GM18868 (cell line): ENCODE measurements around the gene LIPN.
"Not testable (repeated sequence)": the region's sequence is repeated elsewhere in the genome, so short reads cannot be mapped to it uniquely, and the experiment has no call there.

Experiments
- ATAC-seq: cut with Tn5 transposase; IDR thresholded peaks from one replicate; pipeline ENCODE4 v1.9.1; 2021; ENCODE audit warnings: mild to moderate bottlenecking, moderate library complexity; ENCODE audit not compliant: unreplicated experiment

Gene LIPN

GRCh38 chr10:88759366-88760101 is at the start of gene LIPN:
LIPN (plus strand) TSS chr10:88760020; CDS start chr10:88761406, 1,386 bp downstream.
- no peak for ATAC-seq

- no peak for ATAC-seq
Observed at GRCh38 chr10:88715517-88715916, 44.3 kb upstream of the LIPN start.

GRCh38 chr10:88721392-88721791 is 38.4 kb upstream of the LIPN start:
- no peak for ATAC-seq

GRCh38 chr10:88725798-88726197 is 34.0 kb upstream of the LIPN start:
- ATAC-seq: no peak

GRCh38 chr10:88728107-88728763 is 31.6 kb upstream of the LIPN start:
- ATAC-seq: no peak

GRCh38 chr10:88730864-88731263 is 29.0 kb upstream of the LIPN start:
- ATAC-seq: no peak

- ATAC-seq: no peak
Observed at GRCh38 chr10:88731296-88731695, 28.5 kb upstream of the LIPN start.

GRCh38 chr10:88733215-88733614 is 26.6 kb upstream of the LIPN start:
- peak; percentile 54 for ATAC-seq

- ATAC-seq: no peak
Observed at GRCh38 chr10:88735661-88736060, 24.2 kb upstream of the LIPN start.

GRCh38 chr10:88741921-88742320 is 17.9 kb upstream of the LIPN start:
- ATAC-seq: not testable (repeated sequence)

DNA sequence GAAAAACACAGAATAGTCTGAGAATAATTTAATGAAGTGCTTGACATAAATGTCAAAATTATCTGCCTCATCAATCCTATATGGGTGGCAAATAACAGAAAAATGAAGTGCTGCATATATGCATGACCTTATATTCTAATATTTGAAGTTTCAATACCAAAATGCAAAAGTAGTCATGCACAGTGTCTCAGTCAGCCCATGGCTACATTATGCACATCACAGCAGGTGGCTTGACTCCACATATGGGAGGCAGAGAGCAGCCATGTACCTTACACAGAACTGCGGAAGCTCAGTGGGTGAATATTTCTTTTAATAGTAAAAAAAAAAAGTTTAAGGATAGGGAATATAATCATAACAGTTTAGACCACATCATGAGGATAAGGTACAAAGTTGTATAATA is 17.4 kb upstream of the LIPN start:
- ATAC-seq: no peak

GRCh38 chr10:88744002-88744401 is 15.8 kb upstream of the LIPN start:
- ATAC-seq: no peak

DNA sequence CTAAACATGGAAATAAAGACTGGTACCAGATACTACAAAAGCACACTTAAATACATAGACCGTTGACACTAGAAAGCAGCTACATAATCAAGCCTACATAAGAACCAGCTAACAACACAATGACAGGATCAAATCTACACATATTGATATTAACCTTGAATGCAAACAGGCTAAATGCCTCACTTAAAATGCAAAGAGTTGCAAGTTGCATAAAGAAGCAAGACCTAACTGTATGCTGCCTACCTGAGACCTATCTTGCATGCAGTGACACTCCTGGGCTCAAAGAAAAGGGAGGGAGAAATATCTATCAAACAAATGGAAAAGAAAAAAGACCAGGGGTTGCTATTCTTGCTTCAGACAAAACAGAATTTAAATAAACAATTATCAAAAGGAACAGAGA is 14.2 kb upstream of the LIPN start:
- ATAC-seq: no peak

- ATAC-seq: no peak
Observed at GRCh38 chr10:88754287-88754686, 5.5 kb upstream of the LIPN start.

- ATAC-seq: peak; percentile 86
Observed at GRCh38 chr10:88755753-88756152, 4.1 kb upstream of the LIPN start.

- ATAC-seq: no peak
Observed at GRCh38 chr10:88756660-88757059, 3.2 kb upstream of the LIPN start.

DNA sequence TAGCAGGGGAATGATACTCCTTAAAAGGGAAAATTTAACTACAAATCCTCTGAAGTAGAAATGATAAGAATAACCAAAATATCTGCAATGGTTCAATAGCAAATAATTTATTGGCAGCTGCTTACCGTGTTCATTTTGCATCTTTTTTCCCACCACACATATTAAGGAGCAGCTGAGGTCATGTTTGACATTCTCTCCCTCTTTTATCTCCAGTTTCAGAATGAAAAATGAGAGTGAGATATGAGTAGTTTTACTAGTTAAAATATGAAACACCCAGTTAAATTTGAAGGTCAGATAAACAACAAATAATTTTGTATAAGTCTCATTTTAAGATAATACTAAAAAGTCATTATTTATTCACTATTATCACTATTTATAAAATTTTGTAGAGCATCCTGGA is 3.1 kb downstream of the LIPN start:
- ATAC-seq: no peak

- no peak for ATAC-seq
Observed at GRCh38 chr10:88763441-88763840, 3.6 kb downstream of the LIPN start.

DNA sequence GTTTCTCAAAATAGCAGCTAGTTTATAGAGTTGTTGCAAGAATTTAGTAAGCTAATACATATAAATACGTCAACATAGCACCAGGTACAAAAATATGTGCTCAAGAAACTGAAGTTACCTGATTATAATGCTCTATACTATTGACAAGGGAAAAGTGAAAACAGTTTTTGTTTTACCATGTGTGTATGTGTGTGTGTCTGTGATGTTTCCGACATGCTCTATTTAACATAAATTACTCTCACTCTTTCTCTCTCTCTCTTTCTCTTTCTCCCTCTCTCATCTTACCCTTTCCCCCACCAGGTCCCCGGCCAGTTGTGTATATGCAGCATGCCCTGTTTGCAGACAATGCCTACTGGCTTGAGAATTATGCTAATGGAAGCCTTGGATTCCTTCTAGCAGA is 4.3 kb downstream of the LIPN start:
- ATAC-seq: no peak

DNA sequence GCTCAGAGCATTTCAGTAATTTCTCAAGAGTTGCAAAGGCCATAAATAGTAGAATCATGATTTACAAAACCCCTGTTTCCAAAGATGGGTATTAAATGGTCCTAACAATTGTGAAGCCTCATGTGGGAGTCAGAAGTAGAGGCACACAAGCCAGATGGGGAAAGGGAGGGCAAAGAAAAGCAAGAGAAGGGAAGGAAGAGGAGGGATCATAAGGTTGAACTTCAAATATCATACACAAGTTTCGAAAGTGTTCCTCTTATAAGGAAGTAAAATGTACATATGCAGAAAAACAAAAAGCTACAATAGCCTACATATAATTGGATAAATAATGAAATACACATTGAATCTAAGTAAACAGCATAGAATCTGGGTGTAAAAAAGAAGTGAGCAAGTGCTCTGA is 6.0 kb downstream of the LIPN start:
- ATAC-seq: no peak

DNA sequence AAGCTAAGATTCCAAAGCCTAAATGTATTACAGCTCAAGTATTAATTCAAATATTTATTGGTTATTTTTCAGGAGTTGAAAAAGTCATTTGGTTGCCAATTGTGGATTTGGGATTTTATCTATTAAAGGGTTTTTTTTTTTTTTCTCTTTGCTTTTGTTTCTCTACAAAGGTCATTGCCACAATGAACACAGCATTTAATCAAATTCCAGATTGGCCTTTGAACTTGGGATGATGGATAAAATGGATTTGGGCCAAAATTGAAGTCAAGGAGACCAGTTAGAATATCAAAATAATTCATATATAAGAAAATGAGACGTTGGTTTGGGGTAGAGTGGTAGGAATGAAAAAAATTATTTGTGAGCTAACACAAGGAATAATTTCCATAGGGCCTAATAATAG is 9.6 kb downstream of the LIPN start:
- no peak for ATAC-seq

- no peak for ATAC-seq
Observed at GRCh38 chr10:88781206-88781605, 21.4 kb downstream of the LIPN start.

DNA sequence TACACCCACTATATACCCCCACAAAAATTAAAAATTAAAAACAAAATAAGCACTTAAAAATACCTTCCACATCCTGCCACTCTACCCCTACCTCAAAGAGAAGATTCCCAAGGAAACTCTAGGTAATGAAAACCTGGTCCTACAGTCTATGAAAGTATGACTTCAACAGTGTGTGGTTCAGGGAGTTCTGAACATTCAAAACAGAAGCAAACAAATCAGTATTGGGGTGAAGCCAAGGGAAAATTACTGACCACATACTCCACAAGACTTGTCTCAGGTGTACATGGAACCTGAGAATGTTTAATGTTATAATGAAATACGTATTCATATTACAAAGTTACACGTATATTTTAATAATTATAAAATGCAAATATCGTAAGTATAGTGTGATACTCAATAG is 22.4 kb downstream of the LIPN start:
- no peak for ATAC-seq
